ENCODE results near the gene ZNF383.
A peak's percentile ranks its signal among the peaks of the same experiment; 100 is the strongest.
"Not testable (repeated sequence)": the region's sequence is repeated elsewhere in the genome, so short reads cannot be mapped to it uniquely, and the experiment has no call there.

The ZNF383 gene

GRCh38 chr19:37251308-37252229 lies 33.6 kb downstream of the ZNF383 start:
- ChIA-PET POLR2A (no interaction called here), CTCF (no interaction called here)
- DNase-seq (ENCODE audit: extremely low spot score): peak; percentile 74
- TF ChIP-seq PKNOX1 (IDR thresholded peaks at IDR 0.05) (peak; percentile 98), ZNF384 (IDR thresholded peaks at IDR 0.05) (no peak)

GRCh38 chr19:37263028-37263427 lies 45.0 kb downstream of the ZNF383 start:
- POLR2A ChIA-PET; CTCF ChIA-PET; DNase-seq (ENCODE audit: extremely low spot score): not testable (repeated sequence)

- CTCF ChIA-PET; POLR2A ChIA-PET; DNase-seq (ENCODE audit: extremely low spot score): not testable (repeated sequence)
Measured at GRCh38 chr19:37267005-37267404, 49.0 kb downstream of the ZNF383 start.

- POLR2A ChIA-PET; DNase-seq (ENCODE audit: extremely low spot score); CTCF ChIA-PET: not testable (repeated sequence)
Measured at GRCh38 chr19:37267755-37268154, 49.7 kb downstream of the ZNF383 start.

GRCh38 chr19:37280656-37281055 lies 62.6 kb downstream of the ZNF383 start:
- POLR2A ChIA-PET; CTCF ChIA-PET; DNase-seq (ENCODE audit: extremely low spot score): not testable (repeated sequence)

- POLR2A ChIA-PET; DNase-seq (ENCODE audit: extremely low spot score); CTCF ChIA-PET: not testable (repeated sequence)
Measured at GRCh38 chr19:37284020-37284419, 66.0 kb downstream of the ZNF383 start.

GRCh38 chr19:37289229-37289628 lies 71.2 kb downstream of the ZNF383 start:
- POLR2A ChIA-PET; DNase-seq (ENCODE audit: extremely low spot score); CTCF ChIA-PET: not testable (repeated sequence)

GRCh38 chr19:37292998-37293939 lies 75.3 kb downstream of the ZNF383 start:
- CTCF ChIA-PET; POLR2A ChIA-PET; DNase-seq (ENCODE audit: extremely low spot score): not testable (repeated sequence)
- TF ChIP-seq ARNT (IDR thresholded peaks at IDR 0.05): peak; percentile 29; the same call in 1 of the 2 replicates

- DNase-seq (ENCODE audit: extremely low spot score); CTCF ChIA-PET; POLR2A ChIA-PET: not testable (repeated sequence)
Measured at GRCh38 chr19:37294246-37294645, 76.2 kb downstream of the ZNF383 start.
